ENCODE results near the gene RUVBL2.
A peak's percentile ranks its signal among the peaks of the same experiment; 100 is the strongest.

The RUVBL2 gene

DNA sequence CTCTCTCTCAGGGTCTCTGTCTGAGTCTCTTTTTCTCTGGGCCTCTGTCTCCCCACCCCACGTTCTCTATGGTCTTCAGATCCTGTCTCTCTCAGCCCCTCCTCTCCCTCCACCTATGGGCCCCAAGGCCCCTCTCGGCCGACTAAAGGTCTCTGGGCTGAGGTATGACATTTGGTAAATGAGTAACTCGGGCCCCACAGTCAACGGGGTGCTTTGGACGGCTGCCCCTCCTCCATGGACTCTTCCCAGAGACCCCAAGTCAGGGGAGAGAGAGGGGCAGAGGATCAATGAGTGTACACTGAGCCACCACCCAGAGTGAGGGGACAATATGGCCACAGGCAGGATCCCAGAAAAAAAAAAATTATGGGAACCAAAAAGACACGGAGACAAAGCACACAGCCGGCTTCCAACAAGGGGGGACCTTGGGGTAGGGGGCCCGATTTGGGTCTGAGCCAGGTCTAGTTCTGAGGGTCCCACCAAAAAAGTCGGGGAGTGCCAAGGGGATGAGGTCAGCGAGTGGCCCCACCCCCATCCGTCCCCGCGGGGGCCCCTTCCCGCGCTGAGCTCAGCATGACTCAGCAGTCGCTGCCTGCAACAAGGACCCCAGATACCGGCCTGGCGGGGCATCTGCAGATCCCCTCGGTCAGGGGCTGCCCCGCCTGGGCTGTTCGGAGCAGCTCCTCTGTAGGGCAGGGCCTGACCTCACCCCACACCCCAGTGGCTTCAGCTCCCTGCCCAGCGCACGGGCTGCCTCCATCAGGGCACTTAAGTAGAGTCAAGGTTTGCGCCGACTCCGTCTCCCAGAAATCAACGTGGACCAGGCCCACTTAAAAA, 30.1 kb upstream of the RUVBL2 start:
- H3K4me1 ChIP-seq (ENCODE audit: control insufficient read depth in 1 of 2, insufficient read depth in 2 of 2, low read length in 2 of 2) = peaks cover 32 to 57% of the 10 kb centered on the region in 2 donors
- no peaks in the 10 kb centered on the region for H3K9me3 ChIP-seq (ENCODE audit: control insufficient read depth in 1 of 2, low read length in 2 of 2)
- peaks cover 0 to 19% of the 10 kb centered on the region in 2 donors for H3K36me3 ChIP-seq (ENCODE audit: control insufficient read depth in 1 of 2, insufficient read depth in 2 of 2, low read length in 2 of 2)
- peak overlapping the region; percentile 88 for H3K27ac ChIP-seq (ENCODE audit: low read depth, low read length)
- peak overlapping the region; percentile 71 to 90 for H3K9ac ChIP-seq (ENCODE audit: low read depth in 1 of 2, low read length in 2 of 2)
- no peaks in the 10 kb centered on the region for H3K27me3 ChIP-seq (ENCODE audit: control insufficient read depth in 1 of 2, insufficient read depth in 2 of 2, low read length in 2 of 2)
- peak overlapping the region; percentile 67 to 77 for H3K4me3 ChIP-seq (ENCODE audit: low read depth in 1 of 2, low read length in 2 of 2)

DNA sequence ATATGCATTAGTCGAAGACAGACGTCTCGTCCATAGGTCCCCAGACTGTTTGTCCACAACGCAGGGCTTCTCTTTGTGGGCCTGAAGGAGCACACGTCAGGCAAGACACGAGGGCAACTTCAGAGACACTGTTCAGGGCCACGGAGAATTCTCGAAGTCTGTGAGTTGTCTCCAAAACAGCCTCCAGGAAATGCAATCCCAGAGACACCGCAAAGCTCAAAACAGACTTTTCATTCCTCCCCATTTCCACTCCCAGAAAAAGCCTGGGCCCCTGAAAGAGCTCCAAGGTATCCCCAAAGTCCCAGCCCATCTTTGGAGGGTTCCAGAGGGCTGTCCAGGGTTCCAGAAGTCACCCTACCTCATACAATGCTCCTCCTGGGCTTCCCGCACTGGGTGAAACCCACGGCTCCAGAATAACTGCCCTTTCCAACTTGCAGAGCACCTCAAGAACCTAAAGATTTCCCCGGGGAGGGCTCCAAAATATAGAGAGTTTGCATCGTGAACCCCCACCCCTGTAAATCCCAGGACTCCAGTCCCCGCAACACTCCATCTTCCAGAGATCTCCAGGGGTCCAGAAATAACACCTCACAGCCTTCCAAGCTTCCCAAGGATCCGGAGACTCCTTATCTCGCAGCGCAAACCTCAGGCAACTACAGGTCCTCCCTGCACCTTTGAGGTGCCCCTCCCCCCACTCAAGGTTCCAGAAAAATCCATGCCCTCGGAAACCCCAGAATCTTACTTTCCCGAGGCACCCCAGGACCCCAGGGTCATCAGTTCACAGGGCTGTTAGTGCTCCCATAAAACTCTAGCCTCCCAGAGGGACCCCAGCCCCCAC, 29.3 kb upstream of the RUVBL2 start:
- Histone ChIP-seq H3K27ac (ENCODE audit: low read depth, low read length) (peak overlapping the region; percentile 88), H3K4me3 (ENCODE audit: low read depth in 1 of 2, low read length in 2 of 2) (peak overlapping the region; percentile 67 to 77), H3K27me3 (ENCODE audit: control insufficient read depth in 1 of 2, insufficient read depth in 2 of 2, low read length in 2 of 2) (no peaks in the 10 kb centered on the region), H3K9me3 (ENCODE audit: control insufficient read depth in 1 of 2, low read length in 2 of 2) (no peaks in the 10 kb centered on the region), H3K9ac (ENCODE audit: low read depth in 1 of 2, low read length in 2 of 2) (peak overlapping the region; percentile 71 to 90), H3K36me3 (ENCODE audit: control insufficient read depth in 1 of 2, insufficient read depth in 2 of 2, low read length in 2 of 2) (peaks cover under 1 to 23% of the 10 kb centered on the region in 2 donors), H3K4me1 (ENCODE audit: control insufficient read depth in 1 of 2, insufficient read depth in 2 of 2, low read length in 2 of 2) (peaks cover 32 to 57% of the 10 kb centered on the region in 2 donors)

DNA sequence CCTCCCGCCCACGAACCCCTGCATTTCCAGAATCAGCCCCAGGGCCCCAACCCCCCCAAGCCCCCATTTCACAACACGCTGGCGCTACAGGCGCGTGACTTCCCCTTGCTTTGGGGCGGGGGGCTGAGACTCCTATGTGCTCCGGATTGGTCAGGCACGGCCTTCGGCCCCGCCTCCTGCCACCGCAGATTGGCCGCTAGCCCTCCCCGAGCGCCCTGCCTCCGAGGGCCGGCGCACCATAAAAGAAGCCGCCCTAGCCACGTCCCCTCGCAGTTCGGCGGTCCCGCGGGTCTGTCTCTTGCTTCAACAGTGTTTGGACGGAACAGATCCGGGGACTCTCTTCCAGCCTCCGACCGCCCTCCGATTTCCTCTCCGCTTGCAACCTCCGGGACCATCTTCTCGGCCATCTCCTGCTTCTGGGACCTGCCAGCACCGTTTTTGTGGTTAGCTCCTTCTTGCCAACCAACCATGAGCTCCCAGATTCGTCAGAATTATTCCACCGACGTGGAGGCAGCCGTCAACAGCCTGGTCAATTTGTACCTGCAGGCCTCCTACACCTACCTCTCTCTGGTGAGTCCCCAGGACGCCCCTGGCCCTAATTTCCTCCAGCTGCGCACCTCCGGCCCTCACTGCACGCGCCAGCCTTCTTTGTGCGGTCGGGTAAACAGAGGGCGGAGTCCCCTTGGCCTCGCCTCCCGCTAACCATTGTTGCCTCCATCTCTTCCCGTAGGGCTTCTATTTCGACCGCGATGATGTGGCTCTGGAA, 28.5 kb upstream of the RUVBL2 start, which contains the start of gene FTL:
Gene FTL (plus strand): TSS at position 270 of the 766 bp plus-strand sequence. CDS start 199 bp downstream, at position 469.
- H3K9me3 ChIP-seq (ENCODE audit: control insufficient read depth in 1 of 2, low read length in 2 of 2) = no peaks in the 10 kb centered on the region
- H3K27ac ChIP-seq (ENCODE audit: low read depth, low read length) = peak within 1 kb of the TSS; percentile 89
- no peaks in the 10 kb centered on the region for H3K27me3 ChIP-seq (ENCODE audit: control insufficient read depth in 1 of 2, insufficient read depth in 2 of 2, low read length in 2 of 2)
- peak within 1 kb of the TSS; percentile 95 to 99 for H3K4me3 ChIP-seq (ENCODE audit: low read depth in 1 of 2, low read length in 2 of 2)
- peaks cover 32 to 54% of the 10 kb centered on the region in 2 donors for H3K4me1 ChIP-seq (ENCODE audit: control insufficient read depth in 1 of 2, insufficient read depth in 2 of 2, low read length in 2 of 2)
- H3K9ac ChIP-seq (ENCODE audit: low read depth in 1 of 2, low read length in 2 of 2) = peak within 1 kb of the TSS; percentile 80 to 90
- peaks cover 7 to 31% of the 10 kb centered on the region in 2 donors for H3K36me3 ChIP-seq (ENCODE audit: control insufficient read depth in 1 of 2, insufficient read depth in 2 of 2, low read length in 2 of 2)

DNA sequence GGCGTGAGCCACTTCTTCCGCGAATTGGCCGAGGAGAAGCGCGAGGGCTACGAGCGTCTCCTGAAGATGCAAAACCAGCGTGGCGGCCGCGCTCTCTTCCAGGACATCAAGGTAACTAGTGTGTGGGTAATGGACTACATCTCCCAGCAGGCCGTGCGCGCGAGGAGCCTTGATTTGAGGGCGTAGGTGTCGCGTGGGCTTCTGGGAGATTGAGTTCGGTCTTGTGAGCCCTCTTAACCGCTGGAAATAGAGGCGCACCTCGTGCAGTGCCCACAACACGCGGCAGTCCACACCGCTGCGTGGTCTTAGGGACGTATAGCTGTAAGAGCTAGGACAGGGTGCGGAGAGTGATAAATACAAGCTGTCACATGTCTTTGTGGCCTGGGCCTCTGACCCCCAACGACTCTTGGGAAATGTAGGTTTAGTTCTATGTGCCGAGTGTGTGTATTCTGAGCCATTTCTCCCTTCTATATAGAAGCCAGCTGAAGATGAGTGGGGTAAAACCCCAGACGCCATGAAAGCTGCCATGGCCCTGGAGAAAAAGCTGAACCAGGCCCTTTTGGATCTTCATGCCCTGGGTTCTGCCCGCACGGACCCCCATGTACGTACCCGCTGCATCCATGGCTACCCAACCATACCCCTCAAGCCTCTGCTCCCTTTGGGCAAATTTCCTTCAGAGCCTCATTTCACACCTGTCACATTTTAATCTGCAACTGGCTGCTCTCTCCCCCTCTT, 27.7 kb upstream of the RUVBL2 start:
- peak overlapping the region; percentile 89 for H3K27ac ChIP-seq (ENCODE audit: low read depth, low read length)
- H3K4me1 ChIP-seq (ENCODE audit: control insufficient read depth in 1 of 2, insufficient read depth in 2 of 2, low read length in 2 of 2) = peaks cover 30 to 52% of the 10 kb centered on the region in 2 donors
- H3K4me3 ChIP-seq (ENCODE audit: low read depth in 1 of 2, low read length in 2 of 2) = peak overlapping the region; percentile 95 to 99
- H3K27me3 ChIP-seq (ENCODE audit: control insufficient read depth in 1 of 2, insufficient read depth in 2 of 2, low read length in 2 of 2) = no peaks in the 10 kb centered on the region
- no peaks in the 10 kb centered on the region for H3K9me3 ChIP-seq (ENCODE audit: control insufficient read depth in 1 of 2, low read length in 2 of 2)
- peak overlapping the region; percentile 77 to 80 for H3K9ac ChIP-seq (ENCODE audit: low read depth in 1 of 2, low read length in 2 of 2)
- peaks cover 13 to 33% of the 10 kb centered on the region in 2 donors for H3K36me3 ChIP-seq (ENCODE audit: control insufficient read depth in 1 of 2, insufficient read depth in 2 of 2, low read length in 2 of 2)

DNA sequence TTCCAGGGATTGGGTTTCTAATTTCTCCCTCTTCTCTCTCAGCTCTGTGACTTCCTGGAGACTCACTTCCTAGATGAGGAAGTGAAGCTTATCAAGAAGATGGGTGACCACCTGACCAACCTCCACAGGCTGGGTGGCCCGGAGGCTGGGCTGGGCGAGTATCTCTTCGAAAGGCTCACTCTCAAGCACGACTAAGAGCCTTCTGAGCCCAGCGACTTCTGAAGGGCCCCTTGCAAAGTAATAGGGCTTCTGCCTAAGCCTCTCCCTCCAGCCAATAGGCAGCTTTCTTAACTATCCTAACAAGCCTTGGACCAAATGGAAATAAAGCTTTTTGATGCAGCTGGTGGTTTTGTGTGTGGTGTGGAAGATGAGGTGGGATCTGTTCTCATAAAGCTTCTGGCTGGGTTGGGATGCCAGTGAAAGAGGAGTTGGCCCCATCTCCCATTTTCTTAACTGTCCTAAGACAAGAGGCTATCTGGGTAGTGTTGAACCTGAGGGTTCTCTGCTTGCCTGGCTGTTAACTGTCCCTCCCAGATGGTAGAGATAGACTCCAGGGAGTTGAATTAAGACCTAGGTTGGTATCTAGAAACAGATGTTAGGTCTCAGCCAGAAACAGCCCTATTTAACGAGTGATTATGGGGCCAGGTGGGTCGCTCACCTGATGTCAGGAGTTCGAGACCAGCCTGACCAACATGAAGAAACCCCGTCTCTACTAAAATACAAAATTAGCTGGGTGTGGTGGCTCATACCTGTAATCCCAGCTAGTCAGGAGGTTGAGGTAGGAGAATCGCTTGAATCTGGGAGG, 26.9 kb upstream of the RUVBL2 start:
- no peaks in the 10 kb centered on the region for H3K9me3 ChIP-seq (ENCODE audit: control insufficient read depth in 1 of 2, low read length in 2 of 2)
- peak overlapping the region; percentile 77 to 80 for H3K9ac ChIP-seq (ENCODE audit: low read depth in 1 of 2, low read length in 2 of 2)
- H3K4me1 ChIP-seq (ENCODE audit: control insufficient read depth in 1 of 2, insufficient read depth in 2 of 2, low read length in 2 of 2) = peaks cover 23 to 45% of the 10 kb centered on the region in 2 donors
- peak overlapping the region; percentile 95 to 99 for H3K4me3 ChIP-seq (ENCODE audit: low read depth in 1 of 2, low read length in 2 of 2)
- peaks cover 13 to 33% of the 10 kb centered on the region in 2 donors for H3K36me3 ChIP-seq (ENCODE audit: control insufficient read depth in 1 of 2, insufficient read depth in 2 of 2, low read length in 2 of 2)
- peak overlapping the region; percentile 89 for H3K27ac ChIP-seq (ENCODE audit: low read depth, low read length)
- H3K27me3 ChIP-seq (ENCODE audit: control insufficient read depth in 1 of 2, insufficient read depth in 2 of 2, low read length in 2 of 2) = no peaks in the 10 kb centered on the region

DNA sequence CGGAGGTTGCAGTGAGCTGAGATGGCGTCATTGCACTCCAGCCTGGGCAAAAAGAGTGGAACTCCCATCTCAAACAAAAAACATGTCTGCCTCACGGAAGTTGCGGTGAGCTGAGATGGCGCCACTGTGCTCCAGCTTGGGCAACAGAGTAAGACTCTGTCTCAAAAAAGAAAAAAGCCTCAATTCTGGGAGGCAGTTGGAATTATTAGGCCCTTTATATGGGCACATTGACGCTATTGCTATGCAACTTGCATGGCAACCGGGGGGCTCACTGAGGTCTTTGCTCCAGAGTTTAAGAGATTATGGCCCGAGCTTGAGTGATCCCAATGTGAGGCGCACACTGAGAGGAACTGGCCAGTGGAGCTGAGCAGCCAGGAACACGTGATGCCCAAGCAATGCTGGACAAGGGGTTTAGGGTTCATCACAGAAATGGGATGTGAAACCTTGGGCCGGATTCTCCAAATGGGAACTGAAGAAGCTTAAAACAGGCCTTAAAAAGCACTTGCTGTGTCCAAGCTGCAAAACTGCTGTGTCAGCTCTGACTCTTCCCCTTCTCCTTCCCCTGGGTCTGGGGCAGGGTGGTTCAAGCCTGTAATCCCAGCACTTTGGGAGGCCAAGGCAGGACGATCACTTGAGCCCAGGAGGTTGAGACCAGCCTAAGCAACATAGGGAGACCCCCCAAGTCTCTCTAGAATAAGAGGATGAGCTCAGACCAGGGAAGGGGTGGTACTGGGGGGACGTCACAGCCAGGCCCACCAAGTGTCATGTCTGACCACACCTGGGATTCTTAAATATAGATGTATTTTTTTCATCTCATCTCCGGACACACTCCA, 26.1 kb upstream of the RUVBL2 start:
- H3K9ac ChIP-seq (ENCODE audit: low read depth in 1 of 2, low read length in 2 of 2) = peak overlapping the region in 1 of 2 donors; percentile 77
- peaks cover 16 to 36% of the 10 kb centered on the region in 2 donors for H3K4me1 ChIP-seq (ENCODE audit: control insufficient read depth in 1 of 2, insufficient read depth in 2 of 2, low read length in 2 of 2)
- H3K27ac ChIP-seq (ENCODE audit: low read depth, low read length) = peak overlapping the region; percentile 40
- peaks cover 13 to 33% of the 10 kb centered on the region in 2 donors for H3K36me3 ChIP-seq (ENCODE audit: control insufficient read depth in 1 of 2, insufficient read depth in 2 of 2, low read length in 2 of 2)
- no peaks in the 10 kb centered on the region for H3K9me3 ChIP-seq (ENCODE audit: control insufficient read depth in 1 of 2, low read length in 2 of 2)
- H3K27me3 ChIP-seq (ENCODE audit: control insufficient read depth in 1 of 2, insufficient read depth in 2 of 2, low read length in 2 of 2) = no peaks in the 10 kb centered on the region
- peak overlapping the region; percentile 95 to 99 for H3K4me3 ChIP-seq (ENCODE audit: low read depth in 1 of 2, low read length in 2 of 2)

DNA sequence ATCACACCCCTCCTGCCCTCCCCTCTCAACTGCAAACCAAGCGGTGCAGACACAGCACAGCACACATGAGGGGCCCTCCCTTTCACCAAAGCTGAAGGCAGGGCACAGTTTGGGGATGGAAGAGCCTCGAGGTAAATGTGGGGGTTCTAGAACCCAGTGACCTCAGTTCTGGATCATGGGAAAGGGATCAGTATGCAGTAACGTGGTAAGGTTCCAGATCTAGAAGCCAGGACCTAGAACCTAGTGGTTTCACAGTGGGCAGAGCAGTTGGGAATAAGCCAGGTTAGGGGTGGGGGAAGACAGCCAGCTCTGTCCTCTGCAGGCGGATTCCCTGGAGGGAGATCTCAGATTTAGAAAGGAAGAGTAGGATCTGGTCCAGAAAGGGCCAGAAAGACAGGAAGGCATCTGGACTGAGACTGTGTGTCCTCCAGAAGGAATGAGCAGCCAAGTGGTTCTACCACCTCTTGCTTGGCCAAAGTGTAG, 25.5 kb upstream of the RUVBL2 start:
- Histone ChIP-seq H3K4me1 (ENCODE audit: control insufficient read depth in 1 of 2, insufficient read depth in 2 of 2, low read length in 2 of 2) (peaks cover 16 to 35% of the 10 kb centered on the region in 2 donors), H3K27ac (ENCODE audit: low read depth, low read length) (no peak overlapping the region), H3K4me3 (ENCODE audit: low read depth in 1 of 2, low read length in 2 of 2) (no peak overlapping the region), H3K9me3 (ENCODE audit: control insufficient read depth in 1 of 2, low read length in 2 of 2) (no peaks in the 10 kb centered on the region), H3K27me3 (ENCODE audit: control insufficient read depth in 1 of 2, insufficient read depth in 2 of 2, low read length in 2 of 2) (no peaks in the 10 kb centered on the region), H3K9ac (ENCODE audit: low read depth in 1 of 2, low read length in 2 of 2) (no peak overlapping the region), H3K36me3 (ENCODE audit: control insufficient read depth in 1 of 2, insufficient read depth in 2 of 2, low read length in 2 of 2) (peaks cover 13 to 38% of the 10 kb centered on the region in 2 donors)

DNA sequence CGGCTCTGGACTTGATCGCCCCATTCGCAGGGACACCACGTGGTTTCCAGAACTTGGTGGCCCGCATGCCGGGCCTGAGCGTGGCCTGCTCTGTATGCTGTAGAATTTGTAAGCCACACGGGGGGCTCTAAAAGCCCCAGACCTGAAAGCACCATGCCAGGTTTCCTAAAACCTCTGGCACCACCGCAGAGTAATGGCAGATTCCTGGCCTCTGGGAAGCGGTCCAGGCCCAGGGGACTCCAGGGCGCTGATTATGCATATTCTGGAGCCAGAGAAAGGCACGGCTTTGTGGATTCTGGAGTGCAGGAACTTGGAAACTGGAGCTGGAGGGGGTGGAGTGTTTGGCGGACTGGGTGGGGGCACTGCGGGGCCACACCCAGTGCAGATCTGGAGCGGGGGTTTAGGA, 24.9 kb upstream of the RUVBL2 start:
- Histone ChIP-seq H3K27me3 (ENCODE audit: control insufficient read depth in 1 of 2, insufficient read depth in 2 of 2, low read length in 2 of 2) (no peaks in the 10 kb centered on the region), H3K4me3 (ENCODE audit: low read depth in 1 of 2, low read length in 2 of 2) (no peak overlapping the region), H3K27ac (ENCODE audit: low read depth, low read length) (no peak overlapping the region), H3K36me3 (ENCODE audit: control insufficient read depth in 1 of 2, insufficient read depth in 2 of 2, low read length in 2 of 2) (peaks cover 16 to 42% of the 10 kb centered on the region in 2 donors), H3K4me1 (ENCODE audit: control insufficient read depth in 1 of 2, insufficient read depth in 2 of 2, low read length in 2 of 2) (peaks cover 16 to 29% of the 10 kb centered on the region in 2 donors), H3K9ac (ENCODE audit: low read depth in 1 of 2, low read length in 2 of 2) (no peak overlapping the region), H3K9me3 (ENCODE audit: control insufficient read depth in 1 of 2, low read length in 2 of 2) (no peaks in the 10 kb centered on the region)
